WI38 (cell line): ENCODE results near the gene PDGFB.

Experiments
- H3K4me3 ChIP-seq: 2 replicates; pipeline ENCODE4 v1.5.1; 2011; ENCODE audit warnings: low read depth, mild to moderate bottlenecking, control low read depth, low read length
- CTCF ChIP-seq: IDR thresholded peaks from 2 replicates; pipeline ENCODE4 v1.5.1; 2012; ENCODE audit warnings: low read depth, mild to moderate bottlenecking, control low read depth, low read length

Gene PDGFB

DNA sequence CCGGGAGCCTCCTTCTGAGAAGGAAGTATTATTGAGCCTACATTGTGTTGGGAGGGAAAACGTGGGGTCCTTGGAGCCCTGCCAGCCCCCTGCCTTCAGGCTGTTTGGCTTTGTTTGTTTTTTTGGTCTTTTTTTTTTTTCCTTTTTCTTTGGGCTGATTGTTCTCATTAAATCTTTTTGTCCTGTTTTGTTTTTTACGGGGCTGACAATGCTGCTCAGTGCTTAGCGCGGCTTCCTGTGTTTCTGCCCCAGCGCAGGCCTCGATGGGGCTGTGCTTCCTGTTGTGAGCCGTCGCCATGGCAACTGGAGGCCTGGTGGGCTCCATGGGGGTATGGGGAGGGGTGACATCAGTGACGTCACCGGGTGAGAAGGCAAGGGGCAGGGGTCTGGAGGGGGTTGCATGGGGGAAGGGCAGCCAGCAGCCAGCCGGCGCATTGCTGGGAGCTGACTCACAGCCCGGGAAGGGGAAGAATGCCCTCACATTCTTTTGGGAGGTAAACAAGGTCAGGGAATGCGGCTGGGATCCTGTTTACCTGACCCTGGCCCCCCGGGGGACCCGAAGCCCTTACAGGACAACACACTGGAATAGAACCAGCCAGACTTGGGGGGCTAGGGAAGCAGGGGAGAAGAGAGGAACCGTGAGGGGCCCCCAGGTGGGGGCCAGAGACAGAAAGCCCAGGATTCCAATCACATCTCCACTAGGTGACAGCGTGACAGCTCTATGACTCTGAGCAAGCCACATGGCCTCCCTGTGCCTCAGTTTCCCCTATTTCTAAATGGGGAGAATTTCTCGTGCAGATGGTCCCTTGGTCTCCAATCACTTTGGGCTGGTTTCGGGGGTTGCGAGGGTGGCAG, 70.1 kb downstream of the PDGFB start:
- no peak overlapping the region for H3K4me3 ChIP-seq
- no peak for TF ChIP-seq CTCF

DNA sequence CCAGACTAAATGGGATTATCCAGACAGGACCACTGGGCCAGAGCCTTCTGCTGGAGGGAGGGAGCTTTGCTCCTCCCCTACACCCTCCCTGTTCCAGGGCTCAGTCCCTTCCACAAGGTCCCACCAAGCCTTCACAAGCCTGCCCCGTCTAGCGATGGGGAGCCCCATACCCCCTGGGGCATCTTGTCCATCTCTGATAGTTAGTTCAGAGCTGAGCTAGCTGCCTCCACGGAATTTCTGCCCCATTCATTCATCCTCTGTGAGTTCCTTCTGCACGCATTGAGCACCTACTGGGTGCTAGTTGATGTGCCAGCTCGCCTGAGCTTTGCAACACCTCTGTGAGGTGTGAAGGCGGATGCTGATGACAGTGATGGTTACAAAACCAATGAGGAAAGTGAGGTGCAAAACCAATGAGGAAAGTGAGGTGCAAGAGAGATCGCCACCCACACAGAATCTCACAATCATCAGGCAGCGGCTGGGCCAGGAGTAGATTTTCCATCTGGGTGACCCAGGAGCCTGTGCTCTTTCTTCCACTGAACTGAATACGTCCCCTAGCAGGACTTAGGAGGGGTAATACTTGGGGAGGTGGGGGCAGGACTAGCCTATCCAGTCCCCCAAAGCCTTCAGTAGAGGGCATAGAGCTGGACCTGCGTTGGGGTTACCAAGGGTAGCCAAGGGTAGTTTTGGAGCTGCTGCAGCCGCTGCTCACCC, 70.8 kb downstream of the PDGFB start:
- TF ChIP-seq CTCF = no peak
- H3K4me3 ChIP-seq = no peak overlapping the region
